ENCODE results near the gene IDH3G.
A peak's percentile ranks its signal among the peaks of the same experiment; 100 is the strongest.
"Not testable (repeated sequence)": the region's sequence is repeated elsewhere in the genome, so short reads cannot be mapped to it uniquely, and the experiment has no call there.

Gene IDH3G

DNA sequence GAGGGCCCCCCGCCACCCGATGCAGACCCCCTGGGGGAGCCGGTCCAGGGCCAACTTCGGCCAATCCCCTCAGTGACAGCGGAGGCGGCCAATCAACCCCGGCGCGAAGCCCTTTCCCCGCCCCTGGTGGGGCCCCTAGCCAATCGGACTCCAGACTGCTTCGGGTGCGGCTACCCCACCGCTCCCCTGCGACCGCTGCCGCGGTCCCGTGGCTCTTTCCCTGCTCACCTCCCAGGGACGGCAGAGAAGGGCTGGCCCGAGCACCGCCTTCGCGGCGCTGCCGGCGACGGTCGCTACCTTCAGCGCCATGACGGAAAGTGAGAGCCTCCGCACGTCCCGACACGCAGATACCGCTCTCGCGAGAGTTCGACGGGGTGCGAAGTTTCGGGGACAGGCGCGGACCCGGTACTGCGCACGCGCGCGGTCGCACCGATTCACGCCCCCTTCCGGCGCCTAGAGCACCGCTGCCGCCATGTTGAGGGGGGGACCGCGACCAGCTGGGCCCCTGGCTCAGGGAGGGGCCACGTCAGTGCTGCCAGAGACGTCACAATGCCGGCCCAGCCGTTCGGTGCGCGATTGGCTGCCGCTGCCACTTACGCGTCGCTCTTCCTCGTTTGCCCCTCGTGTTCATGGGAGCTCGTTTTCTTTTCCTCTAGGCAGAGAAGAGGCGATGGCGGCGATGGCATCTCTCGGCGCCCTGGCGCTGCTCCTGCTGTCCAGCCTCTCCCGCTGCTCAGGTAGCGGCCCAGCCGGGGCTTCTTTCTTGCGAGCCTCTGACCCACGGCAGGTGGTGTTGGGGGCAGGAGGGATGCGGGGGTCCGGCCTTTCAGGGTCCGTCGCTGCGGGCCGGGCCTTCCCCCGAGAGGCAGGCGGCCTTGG is at the start of gene IDH3G, which contains the start of gene SSR4:
IDH3G (minus strand) TSS at position 358 of the 879 bp plus-strand sequence; CDS start at position 309, 49 bp downstream.
SSR4 (plus strand) TSS at position 651 of the 879 bp plus-strand sequence; CDS start at position 671, 20 bp downstream.
- peak; percentile 88 for DNase-seq

DNA sequence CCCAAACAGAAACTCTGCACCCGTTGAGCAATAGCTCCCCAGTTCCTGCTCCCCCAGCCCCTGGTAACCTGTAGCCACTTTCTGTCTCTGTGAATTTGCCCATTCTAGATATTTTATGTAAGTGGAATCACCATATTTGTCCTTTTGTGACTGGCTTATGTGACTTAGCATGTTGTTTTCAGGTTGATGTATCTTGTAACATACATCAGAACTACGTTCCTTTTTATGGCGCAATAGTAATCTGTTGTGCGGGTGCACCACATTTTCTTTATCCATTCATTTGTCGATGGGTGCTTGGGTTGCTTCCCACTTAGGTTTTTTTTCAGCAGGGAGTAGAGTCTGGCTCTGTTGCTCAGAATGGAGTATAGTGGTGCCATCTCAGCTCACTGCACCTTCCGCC is 42.7 kb upstream of the IDH3G start:
- DNase-seq, result no peak

DNA sequence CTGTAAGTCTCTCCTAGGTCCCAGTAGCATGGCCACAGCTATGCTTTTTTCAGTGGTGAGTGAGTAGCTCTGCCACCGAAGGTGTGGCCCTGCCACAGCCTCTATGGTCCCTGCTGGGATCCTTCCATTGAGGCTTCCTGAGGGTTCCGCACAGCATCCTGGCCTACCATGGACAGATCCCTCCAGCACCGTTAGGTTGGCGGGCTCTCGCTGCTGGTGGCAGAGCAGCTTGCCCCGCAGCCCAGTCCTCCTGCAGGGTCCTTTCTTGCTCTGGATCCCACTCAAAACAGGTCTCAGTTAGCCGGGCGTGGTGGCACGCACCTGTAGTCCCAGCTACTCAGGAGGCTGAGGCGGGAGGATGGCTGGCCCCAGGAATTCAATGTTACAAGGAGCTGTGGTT is 38.6 kb upstream of the IDH3G start:
- no peak for DNase-seq

DNA sequence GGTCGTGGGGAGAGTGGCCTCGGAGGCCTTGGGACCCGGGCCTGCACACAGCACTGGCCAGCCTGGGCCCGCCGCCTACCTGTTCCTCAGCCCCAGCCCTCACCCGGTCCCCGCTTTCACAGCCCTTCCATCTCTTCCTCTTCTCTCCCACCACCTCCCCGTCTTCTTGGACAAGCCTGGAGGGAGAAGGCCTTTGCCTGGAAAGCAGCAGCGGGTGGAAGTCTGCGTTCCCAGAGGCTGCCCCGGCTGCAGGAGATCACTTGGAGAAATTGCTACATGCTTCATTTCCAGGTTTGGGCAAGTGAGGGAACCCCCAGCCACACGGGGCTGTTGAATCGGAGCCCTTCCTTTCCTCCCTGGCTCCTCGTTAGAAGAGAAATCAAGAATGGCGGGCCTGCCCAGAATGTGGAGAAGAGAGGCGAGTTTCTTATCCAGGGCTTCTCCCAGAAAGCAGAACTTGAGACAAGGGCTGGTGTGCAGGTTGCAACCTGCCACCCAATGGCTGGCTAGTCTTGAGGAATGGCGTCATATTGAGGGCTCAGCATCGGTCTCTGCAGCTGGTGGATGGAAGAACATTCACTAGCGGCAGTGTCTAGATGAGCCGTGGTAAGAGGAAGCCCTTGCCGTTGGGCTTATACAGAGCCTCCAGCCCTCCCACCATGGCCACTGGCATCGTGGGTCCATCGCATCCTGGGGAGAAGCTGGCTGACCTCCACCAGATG is 37.4 kb upstream of the IDH3G start:
- DNase-seq, result no peak

DNA sequence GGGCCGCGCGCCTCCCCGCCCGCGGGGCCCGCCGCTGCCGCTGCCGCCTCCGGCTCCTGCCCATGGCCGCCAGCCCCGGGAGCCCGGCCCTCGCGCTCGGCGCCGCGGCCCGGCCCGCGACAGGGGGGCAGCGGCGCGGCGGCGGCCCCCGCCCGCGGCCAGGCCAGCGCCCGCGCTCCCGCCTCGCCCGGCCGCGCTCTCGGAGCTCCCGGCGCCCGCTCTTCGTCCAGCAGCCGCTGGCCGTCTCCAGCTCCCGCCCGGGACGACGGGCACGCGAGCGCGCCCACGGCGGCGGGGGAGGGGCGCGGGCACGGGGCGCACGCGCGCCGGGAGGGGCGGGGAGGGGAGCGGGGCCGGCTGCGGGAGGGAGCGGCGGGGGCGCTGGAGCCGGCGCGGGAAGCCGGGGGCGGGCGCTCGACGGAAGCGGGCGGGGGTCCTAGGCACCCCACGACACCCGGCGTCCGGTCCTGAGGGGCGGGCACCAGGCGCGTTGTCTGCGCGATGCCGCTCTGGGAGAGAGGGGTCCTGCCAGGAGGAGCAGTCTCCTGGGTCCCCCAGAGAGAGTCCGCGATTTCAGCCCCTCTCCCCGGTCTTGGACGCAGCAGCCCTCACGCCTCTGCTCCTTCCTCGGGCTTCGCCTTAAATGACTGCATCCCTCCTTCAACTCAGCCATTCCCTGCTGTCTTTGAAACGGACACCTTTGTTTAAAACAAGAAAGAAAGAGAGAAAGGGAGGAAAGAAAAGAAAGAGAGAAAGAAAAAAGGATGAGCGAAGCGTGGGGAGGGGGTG is 36.7 kb upstream of the IDH3G start:
- DNase-seq, result no peak

DNA sequence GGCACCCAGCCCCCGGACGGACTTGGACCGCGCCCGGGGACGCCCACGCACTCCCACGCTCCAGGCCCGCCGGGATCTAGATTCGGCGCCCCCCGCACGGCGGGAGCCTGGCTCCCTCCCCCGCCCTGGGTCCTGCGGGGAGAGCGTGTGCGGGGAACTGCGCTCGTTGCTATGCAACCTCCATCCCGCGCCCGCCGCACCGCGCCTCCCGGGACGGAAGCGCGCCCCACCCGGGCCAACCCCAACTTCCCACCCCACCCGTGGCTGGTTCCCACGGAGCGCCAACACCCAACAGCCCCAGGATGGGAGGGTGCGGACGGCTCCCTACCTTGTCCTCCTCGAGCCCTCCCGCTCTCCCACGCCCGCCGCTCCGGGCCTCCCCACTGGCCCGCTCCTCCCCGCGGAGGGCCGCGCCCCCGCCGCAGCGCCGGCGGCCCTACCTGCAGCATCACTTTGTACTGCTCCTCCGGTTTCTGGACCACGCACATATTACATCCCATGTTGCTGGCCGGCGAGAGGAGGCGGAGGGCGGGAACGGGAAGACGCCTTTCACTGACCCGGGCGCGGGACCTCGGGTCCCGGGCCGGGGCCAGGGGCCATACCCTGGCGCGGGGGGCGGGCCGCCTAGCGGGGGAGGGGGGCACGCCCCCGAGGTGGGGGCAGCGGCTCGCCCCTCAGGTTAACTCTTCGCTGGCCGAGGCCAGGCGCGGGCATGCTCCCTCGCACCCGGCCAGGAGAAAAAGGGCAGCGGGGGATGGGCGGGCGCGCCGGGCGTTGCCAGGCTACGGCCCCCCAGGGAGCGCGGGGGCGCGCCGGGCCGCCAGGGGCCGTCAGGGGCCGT is 35.8 kb upstream of the IDH3G start, which contains the start of gene PDZD4:
PDZD4 (minus strand) TSS at position 746 of the 841 bp plus-strand sequence; CDS start at position 500, 246 bp downstream.
- no peak for DNase-seq

DNA sequence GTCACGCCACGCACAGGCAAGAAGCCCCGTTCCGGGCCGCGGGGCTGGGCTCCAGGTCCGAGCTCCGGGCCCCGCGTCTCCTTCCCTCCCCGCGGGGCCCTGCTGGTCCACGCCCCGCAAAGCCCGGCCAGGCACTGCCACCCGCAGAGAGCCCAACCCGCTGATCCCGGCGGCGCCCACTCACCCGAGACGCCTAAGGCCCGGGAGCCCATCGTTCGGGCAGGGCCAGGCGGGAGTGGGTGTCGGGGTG is 35.3 kb upstream of the IDH3G start:
- no peak for DNase-seq

DNA sequence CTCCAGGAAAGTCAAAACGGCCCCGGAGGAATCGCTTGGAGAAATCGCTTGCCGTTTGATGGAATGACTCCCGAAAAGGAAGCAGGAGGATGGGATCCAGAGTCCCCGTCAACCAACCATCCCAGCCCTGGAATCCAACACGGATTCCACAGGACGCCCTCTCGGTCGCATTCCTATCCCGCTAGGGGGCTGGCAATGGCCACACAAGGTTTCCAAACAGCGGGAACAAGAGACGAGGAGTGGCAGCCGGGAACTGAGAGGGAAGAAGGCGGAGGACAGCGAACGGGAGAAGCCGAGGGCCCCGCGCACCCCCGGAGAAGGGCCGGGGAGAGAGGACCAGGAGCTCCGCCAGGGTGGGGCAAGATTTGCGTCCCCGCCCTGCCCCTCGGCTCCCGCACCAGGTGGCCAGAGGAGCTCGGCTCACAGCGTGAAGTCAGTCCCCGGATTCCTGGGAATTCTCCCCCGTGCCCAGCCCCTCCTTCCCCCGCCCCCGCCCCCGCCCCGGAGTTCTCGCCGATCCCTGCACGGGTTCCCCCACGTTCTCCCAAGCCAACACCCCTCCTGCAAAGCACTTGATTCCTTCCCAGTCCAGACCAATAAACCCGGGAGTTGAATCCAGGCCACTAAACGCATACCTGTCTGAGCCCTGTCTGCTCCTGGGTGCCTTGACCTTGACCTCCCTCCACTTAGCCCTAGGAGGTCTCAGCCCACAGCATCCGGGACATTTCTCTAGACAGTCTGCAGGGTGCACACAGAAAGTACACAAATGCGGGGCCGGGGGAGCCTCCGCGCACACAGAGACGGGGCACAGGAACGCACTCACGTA is 34.8 kb upstream of the IDH3G start:
- no peak for DNase-seq

DNA sequence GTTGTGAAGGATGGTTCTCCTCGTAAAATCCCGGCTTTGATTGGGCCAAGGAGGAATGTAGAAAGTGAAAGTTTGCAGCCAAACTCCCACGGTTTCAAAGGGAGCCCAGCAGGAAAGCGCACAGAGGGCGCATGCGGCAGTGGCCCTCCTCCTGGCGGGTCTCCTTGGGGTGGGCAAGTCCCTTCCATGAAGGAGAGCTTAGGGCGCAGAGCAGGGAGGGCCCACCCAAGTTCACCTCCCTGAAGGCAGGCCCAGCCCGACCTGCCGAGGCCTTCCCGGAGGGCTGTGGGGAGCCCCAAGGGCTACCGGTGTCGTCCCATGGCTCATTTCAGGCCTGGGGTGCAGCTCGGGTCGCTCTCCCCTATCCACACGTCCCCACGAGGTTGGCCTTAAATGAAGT is 34.1 kb upstream of the IDH3G start:
- no peak for DNase-seq

DNA sequence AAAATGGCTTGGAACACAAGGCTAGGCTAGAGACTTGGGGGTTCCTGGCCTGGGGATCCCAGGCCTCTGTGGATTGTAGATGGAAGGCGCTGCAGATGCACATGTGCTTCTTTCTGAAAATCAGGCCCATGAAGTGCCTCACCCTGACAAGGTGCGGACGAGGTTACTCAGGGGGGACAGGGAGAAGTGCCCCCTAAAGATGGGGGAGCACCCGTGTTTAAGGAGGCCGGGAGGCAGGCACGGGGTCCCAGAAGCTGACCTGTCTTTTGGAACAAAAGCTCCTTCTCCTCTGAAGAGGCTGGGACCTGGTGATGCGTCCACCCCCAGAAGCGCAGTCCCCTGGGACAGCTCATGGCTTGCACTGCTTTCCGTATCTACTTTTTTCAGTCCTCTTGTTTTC is 33.7 kb upstream of the IDH3G start:
- DNase-seq, result no peak

DNA sequence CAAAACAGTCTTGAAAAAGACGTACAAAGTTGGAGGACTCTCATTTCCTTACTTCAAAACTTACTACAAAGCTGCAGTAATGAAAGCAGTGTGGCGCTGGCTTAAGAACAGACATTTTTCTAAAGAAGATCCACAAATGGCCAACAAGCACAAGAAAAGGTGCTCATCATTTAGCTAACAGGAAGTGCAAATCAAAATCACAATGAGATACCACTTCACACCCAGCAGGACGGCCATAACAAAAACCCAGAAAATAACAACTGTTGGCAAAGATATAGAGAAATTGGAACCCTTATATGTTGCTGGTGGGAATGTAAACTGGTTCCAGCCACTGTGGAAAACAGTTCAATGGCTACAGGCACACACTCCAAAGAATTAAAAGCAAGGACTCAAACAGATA is 32.8 kb upstream of the IDH3G start:
- no peak for DNase-seq

DNA sequence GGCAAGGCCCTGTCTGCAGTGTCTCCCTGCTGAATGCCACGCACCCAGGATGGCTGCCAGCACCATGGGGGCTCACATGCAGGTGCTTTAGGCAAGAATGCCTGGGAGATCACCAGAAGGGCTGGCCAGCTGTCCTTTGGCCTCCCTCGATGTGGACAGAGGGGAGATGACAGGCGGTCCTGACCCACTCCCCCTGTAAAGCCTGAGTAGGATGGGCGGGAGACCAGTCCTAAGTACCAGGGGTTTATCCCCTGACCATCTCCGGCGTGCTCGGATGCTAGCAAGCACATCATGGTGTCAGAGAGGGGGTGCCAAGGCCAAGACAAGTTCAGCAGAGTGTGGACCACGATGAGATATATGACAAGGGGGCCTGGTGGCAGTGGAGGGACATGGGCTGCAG is 30.9 kb upstream of the IDH3G start:
- DNase-seq, result no peak

DNA sequence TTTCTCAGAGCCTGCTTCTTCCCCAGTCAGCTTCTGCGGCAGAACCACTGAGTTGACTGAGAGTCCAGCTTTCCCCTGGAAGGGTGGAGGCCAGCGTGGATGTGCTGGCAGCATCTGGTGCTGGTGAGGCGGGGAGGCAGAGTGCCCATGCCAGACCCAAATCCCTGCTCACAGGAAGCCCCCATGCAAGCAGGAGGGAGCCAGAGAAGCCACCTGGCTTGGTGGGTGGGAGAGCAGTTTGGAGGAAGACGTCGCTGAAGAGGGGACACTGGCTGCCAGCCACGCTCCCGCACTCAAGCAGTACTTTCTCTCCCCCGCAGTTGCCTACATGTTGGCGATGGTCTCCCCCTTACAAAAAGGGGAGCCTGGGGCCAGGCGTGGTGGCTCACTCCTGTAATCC is 30.2 kb upstream of the IDH3G start:
- no peak for DNase-seq

DNA sequence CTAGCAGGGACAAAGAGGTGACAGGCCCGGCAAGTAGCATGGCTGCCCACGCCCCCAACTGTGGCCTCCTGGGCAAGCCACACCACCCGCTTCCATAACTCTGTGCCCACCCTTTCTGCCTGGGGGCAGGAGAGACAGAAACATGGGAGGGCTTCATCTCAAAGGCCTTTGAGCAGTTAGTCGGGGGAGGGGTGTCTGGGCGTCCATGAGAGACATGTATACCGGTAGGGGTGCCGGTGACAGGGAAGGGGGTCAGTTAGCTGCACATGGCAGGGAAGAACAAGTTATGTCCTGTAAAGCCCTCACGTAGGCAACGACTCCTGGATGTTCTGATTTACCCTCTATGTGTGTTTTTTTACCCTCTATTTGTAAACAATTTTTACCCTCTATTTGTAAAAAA is 26.9 kb upstream of the IDH3G start:
- no peak for DNase-seq

DNA sequence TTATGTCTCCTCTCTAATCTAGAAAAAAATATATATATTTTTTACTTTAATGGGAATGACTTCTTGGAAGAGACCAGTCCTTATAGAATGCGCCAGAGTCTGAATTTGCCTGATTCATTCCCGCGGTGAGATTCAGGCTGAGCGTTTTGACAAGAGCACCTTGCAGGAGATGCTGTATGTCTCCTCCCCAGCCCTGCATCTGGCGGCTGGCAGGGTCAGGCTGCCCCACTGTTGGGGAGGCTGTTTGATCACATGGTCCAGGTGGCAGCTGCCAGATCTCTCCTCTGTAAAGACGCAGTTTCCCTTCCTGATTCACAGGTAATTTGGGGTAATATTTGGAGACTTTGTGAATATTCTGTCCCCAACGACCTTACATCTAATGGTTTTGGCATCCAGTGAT is 26.4 kb upstream of the IDH3G start:
- DNase-seq, result no peak

DNA sequence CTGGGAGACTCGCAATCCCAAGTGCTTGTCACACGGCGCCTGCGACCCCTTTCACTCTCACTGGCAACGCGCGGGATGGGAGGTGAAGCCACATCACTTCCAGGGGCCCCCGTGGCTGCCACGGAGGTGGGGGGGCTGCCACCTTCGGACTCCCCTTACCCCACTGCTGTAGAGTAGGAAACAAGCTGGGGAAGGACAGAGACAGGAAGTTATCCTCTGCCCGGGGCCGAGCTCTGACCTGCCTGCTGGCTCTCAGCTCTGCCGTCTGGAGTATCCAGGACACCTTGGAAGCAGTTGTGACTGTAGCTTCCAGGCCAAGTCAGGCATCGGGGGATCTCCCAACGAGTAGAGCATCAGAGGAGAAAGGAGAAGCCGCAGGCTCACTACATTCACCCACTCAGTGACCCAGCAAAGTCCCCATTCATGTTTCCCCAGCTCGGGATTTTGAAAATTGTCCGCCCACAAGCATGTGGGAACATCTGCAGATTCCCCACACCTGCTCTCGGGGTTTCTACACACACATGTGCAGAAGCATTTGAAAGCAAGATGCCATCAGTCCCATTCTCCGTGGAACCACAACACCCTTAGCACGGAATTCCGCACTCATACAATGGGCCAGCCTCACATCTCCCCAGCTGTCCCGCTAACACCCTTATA is 25.3 kb upstream of the IDH3G start:
- no peak for DNase-seq

DNA sequence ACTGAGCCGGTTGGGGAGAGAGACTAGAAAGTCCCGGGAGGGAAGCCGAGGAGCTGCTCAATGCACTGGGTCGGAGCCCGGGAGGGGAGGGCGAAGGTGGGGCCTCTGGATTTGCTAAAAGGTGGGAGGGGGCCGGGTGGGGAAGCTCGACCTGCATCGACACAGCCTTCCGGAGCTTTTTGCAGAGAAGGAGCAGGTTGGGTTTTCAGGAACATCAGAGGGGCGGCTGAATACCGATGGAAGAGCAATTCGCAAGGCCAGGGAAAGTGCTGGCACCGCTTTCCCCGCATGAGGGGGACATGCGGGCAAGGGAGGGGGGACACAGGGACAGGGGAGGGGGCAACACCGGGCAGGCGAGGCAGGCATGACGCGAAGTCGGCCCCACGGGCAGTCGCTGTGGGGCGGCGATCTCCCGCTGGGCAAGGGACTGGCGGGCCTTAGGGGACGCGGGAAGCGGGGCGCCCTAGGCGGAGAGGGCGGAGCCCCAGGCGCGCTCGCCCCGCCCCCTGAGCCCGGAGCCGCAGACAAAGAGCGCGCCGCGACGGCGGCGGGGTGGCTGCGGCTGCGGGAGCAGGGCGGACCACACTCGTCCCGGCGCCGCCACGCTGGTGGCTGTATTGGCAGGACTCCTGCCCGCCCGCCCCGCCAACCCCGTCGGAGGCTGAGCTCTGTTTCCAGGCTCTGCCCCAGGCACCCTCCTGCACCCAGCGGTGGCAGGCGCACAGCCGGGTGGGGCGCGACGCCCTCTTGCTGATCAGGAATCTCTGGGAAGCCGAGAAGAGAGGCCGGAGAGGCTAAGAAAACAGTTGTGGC is 24.6 kb upstream of the IDH3G start:
- DNase-seq, result no peak

DNA sequence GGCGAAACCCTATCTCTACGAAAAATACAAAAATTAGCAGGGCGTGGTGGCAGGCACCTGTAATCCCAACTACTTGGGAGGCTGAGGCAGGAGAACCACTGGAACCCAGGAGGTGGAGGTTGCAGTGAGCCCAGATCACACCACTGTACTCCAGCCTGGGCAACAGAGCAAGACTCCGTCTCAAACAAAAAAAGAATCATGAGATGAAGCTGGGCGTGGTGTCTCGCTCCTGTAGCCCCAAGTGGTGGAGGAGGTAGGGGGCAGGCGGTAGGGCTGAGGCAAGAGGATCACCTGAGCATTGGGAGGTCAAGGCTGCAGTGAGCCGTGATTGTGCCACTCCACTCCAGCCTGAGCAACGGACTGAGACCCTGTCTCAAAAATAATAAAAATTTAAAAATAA is 23.9 kb upstream of the IDH3G start:
- DNase-seq, result not testable (repeated sequence)

DNA sequence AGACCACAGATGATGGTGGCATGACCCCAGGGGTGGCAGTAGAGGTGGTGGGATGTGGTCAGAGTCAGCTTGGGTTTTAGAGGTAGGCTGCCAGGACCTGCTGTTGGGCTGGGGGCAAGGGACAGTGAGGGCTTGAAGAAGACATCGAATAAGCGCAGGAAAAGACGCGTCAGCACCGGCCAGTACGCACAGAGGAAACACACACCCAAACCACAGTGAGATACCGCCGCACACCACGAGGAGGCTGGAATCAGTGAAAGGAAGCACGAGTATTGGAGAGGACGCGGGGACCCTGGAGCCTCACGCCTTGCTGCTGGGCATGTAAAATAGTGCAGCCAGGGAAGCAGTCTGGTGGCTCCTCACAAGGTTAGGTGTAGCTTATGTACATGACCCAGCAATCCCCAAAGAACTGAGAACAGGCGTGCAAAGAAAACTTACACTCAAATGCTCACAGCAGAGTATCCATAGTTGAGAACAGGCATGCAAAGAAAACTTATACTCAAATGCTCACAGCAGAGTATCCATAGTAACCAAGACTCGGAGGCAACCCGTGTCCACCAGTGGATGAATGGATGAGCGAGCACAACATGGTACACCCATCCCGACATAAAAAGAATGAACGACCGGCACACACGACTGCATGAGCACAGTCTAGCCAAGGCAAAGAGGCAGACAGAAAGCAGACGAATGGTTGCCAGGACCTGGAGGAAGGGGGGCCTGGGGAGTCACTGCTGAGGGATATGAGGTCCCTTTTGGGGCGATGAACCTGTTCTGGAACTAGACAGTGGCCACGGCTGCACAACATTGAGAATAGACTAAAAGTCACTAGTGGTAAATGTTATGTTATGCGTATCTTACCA is 22.9 kb upstream of the IDH3G start:
- no peak for DNase-seq

Data from NCI-H2029 (cell line).